Stimulated activated naive CD4-positive, alpha-beta T cell (primary cell): ENCODE data around the gene SSB.
"Not testable (repeated sequence)": the region's sequence is repeated elsewhere in the genome, so short reads cannot be mapped to it uniquely, and the experiment has no call there.

Experiments
- DNase-seq, 6 experiments: peaks; one replicate each; lab custom pipeline; 2025; lab: John Stamatoyannopoulos, UW

SSB gene

DNA sequence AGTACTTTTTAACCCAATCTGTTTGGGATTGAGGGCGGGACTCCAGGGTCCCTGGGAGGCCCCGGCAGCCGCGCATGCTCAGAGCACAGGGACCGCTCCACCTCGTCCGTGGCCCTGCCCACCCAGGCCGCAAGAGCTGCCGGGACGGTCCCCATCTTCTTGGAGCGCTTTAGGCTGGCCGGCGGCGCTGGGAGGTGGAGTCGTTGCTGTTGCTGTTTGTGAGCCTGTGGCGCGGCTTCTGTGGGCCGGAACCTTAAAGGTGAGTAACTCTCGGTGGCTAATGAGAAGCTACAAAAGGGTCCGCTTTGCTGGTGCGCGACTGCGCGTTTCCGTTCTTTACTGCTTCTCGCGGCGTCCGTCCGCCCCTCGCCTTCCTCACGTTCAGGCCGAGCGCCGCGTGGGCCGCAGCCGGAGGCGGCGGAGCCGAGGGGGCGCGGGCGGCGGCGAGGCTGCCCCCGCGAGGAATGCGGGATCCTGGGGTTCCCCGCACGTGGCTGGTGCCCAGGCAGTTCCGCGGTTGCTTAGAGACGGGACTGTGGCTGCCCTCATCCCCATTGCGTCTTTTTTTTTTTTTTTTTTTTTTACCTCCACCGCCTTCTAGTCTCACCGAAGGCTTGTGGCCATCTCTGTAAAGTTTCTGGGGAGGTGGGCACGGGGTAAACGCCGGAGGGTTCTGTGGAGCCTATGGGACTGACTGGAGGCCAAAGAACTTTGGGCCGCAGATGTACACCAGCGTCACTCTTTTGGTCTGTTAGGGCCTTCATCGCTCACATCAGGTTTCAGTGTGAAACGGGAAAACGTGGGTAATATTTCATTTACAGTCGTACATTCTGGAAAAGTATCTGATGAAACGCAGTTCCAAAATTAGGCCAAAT is at the start of gene SSB:
Gene SSB, plus strand, starts transcription at position 154 of the 875 bp plus-strand sequence. CDS start 2,090 bp downstream, outside the sequence.
- DNase-seq, result peak; percentile 73 to 85 (median 82)

DNA sequence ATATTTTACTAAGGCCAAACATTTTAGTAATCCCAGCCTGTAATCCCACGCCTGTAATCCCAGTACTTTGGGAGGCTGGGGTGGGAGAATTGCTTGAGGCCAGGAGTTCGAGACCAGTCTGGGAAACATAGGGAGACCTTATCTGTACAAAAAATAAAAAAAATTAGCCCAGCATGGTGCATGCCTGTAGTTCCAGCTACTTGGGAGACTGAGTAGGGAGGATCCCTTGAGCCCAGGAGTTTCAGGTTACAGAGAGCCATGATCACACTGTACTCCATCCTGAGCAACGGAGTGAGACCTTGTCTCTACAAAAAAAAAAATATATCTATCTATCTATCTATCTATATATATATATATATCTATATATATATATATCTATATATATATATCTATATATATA is 45.9 kb upstream of the SSB start:
- DNase-seq, result no peak

DNA sequence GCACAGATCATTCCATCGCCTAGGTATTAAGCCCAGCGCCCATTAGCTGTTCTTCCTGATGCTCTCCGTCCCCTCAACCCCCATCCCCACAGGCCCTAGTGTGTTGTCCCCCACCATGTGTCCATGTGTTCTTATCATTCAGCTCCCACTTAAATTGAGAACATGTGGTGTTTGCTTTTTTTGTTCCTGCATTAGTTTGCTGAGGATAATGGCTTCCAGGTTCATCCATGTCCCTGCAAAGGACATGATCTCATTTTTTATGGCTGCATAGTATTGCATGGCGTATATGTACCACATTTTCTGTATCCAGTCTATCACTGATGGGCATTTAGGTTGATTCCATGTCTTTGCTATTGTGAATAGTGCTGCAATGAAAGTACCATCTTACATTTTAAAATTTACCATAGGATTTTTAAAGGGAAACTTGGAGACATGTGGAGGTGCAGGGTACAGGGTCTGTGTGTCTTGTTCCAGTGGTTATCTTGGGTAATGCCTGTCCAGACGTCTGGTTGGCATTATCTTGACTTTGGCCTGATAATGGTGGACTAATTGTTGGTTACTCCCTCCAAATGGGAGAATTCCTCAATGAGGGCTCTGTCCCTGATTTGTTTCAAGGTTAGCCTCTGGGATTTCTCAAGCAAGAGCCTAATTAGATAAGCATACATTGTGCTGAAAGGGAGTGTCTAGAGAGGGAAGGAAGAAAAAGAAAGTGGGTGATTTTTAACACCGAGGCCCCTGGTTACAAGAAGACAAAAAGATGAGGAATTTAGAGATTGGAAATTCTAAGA is 43.4 kb upstream of the SSB start:
- DNase-seq, result no peak

DNA sequence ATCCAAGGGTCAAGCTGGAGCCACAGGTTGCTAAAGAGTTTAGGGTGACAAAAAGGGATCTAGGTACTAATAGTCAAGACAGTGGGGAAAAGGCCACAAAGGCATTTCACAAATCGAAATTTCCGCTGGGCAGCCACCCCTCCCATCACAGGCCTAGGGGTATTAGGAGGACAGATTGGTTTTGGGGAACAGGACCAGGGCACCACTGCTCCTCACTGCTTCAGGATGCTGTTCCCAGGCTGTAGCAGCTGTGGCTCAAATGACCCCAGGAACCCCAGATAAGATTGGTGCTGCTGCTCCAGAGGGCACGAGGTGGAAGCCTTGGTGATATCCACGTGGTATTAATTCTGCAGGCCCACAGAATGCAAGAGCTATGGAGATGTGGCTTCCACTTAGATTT is 42.3 kb upstream of the SSB start:
- DNase-seq, result no peak

DNA sequence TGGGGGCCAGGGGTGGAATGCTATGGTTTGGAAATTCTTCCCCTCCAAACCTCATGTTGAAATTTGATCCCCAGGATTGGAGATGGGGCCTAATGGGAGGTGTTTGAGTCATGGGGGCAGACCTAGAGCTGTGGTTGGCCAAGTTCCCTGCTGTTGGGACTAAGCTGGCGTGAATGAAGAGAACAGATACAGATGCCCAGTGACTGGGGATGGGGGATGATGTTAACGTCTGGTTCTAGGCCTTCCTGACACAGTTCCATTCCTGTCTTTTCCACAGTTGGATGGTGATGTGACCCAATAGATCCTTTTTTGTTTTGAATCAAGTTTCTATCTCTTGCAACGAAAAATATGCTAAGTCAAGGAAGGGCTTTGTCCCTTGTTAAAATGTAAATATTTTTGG is 41.3 kb upstream of the SSB start:
- DNase-seq, result no peak

DNA sequence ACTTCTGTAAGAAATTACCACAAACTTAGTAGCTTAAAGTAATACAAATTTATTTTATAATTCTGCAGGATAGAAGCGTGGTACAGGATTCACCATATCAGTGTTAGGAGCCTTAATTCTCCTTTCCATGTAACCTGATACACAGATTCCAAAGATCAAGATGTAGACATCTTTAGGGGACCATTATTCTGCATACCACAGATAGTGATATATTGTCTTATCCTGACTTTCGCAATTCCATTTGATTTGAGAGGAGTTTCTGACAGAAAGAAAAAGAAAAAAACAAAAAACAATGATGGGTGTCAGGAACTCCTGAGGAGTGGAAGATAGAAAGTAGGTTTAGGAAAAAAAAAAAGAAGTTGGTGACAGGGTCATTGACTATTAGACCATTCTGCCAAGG is 40.9 kb upstream of the SSB start:
- DNase-seq, result no peak

DNA sequence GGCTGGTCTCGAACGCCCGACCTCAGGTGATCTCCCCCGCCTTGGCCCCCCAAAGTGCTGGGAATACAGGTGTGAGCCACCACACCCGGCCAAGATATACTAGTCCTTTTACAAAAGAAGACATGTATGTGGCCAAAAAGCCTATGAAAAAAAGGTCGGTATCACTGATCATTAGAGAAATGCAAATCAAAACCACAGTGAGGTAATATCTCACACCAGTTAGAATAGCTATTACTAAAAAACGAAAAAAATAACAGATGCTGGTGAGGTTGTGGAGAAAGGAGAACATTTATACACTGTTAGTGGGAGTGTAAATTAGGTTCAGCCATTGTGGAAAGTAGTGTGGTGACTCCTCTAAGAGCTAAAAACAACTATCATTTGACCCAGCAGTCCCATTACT is 38.7 kb upstream of the SSB start:
- DNase-seq, result no peak

DNA sequence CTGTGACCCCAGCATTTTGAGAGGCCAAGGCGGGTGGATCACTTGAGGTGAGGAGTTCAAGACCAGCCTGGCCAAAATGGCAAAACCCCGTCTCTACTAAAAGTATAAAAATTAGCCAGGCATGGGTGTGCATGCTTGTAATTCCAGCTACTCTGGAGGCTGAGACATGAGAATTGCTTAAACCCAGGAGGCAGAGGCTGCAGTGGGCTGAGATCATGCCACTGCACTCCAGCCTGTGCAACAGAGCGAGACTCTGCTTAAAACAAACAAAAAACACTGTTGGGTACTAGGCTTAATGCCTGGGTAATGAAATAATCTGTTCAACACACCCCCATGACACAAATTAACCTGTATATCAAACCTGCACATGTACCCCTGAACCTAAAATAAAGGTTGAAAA is 37.9 kb upstream of the SSB start:
- not testable (repeated sequence) for DNase-seq

DNA sequence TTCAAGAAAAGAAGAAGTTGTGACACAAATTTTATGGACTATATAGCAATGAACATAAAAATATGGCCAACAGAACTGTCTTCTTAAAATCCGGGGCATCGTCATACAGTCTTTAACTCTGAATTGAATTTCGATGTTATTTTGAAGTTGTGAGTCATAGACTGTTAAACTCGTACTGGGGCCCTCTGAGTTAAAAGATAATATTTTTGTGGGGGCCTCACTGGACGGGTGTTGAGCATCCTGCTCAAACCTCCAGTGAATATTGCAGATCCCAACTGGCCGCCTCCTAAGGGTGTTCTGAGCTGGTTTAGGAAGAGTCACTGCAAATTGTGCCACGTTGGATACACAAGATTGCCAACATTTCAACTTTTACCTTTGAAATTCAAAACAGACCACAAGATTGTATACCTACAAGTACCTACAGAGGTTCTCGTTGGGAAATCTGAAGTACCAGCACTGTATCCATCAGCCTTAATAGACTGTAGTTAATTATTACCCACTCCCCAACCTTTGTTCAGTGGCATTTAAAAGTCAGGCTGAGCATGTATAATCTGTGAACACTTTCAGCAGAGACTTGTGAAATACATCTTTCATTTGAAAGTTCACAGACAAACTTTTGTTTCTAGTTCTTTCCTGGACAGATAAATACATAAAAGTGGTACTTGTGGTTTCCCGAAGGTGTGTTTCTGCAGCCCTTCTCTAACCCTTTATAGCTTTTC is 37.3 kb upstream of the SSB start:
- no peak for DNase-seq

DNA sequence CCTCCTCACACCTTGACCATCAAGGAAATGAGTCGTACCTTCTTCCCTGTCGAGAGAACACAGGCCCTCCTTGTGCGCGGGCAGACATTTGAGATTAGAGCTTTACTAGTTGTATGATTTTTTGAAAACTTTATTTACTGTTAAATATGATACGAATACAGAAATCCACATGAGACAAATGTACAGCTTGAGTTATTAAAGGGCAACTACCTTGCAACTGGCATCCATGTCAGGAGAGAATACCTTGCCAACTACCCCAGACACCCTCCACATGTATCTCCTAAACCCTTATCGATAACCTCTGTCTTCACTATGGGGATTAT is 36.7 kb upstream of the SSB start:
- no peak for DNase-seq

DNA sequence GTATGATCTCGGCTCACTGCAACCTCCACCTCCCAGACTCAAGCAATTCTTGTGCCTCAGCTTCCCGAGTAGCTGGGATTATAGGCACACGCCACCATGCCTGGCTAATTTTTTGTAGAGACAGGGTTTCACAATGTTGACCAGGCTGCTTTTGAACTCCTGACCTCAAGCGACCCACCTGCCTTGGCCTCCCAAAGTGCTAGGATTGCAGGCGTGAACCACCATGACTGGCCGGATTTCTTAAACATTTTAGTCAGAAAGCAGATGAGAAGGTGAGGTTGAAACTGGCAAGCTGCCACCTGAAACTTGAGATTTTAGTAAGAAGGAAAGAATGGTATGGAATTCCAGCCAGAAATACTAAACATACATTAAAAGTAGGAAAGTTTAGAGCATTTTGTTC is 33.1 kb upstream of the SSB start:
- no peak for DNase-seq

DNA sequence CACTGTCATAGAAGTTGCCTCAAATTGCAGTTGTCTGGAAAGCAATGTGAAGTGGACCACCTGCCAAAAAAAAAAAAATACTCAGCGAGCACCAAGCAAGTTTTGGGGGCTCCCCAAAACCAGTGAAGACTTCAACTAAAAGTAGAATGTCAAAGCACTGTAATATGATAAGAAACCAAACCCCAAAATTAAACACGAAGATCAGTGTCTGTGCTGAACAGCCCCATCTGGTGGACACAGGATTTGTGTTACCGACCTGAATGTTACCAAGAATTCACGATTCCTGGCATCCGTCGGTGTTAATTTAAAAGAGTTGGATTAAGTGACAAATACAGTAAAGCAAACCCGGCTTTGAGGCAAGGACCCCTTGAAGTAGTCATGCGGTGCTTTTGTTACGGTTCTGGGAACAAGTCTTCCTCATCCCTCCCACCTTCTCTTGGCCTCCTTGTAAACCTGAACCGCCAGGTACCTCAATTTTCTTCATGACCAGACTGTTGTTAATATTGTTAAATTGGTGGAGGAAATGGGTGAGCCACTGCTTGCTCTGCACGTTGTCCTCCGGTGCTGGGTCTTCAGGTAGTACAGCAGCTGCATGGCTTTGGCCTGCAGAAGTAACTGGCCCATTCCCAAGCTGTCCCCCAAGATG is 31.3 kb upstream of the SSB start:
- DNase-seq, result peak; percentile 11 to 55 (median 22)

DNA sequence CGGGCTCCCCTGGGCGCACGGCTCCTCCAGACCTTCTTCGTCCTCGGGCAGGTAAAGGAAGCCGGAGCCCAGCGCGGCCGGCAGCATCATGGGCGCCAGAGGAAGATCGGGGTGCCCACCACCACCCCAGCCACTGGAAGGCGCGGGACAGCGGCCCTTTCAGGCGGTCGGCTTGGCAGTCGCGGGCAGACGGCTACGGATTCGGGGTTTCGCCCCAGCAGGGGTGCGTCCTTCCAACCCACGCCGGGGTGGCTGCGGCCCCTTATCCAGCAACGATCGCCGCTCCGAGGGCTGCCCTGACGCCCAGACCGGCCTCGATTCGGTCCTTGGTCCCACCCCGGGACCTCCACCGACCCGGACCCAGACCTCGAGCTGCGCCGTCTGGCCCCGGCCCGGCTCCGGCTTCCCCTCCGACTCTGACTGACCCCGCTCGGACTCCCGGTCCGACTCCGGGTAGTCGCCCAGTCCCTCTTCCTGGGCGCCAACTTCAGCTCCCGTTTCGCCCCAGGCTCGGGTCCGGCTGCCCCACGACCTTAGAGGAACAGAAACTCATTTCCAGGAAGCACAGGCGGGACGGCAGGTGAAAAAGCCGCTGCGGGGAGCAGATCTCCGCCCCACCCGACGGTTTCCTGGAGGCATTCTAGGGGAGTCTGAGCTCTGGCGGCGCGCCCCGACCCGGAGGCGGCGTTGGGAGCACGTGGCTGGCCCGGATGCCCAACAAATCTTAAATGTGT is 30.2 kb upstream of the SSB start:
- DNase-seq, result peak in 4 of 6 experiments; percentile 3 to 26 (median 8)

DNA sequence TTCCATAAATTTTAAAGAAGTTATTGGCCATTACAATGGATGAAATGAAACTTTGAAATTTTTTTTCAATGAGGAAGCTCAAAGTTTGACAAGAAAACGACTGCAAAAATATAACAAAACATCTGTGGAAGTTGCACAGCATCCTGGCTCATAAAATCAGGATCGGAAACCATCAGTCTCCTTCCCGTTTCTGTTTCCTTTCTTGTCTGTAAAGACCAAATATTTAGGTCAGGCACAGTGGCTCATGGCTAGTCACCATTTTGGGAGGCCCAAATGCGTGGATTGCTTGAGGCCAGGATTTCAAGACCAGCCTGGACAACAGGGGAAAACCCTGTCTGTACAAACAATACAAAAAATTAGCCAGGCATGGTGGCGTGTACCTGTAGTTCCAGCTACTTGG is 27.6 kb upstream of the SSB start:
- DNase-seq, result no peak

DNA sequence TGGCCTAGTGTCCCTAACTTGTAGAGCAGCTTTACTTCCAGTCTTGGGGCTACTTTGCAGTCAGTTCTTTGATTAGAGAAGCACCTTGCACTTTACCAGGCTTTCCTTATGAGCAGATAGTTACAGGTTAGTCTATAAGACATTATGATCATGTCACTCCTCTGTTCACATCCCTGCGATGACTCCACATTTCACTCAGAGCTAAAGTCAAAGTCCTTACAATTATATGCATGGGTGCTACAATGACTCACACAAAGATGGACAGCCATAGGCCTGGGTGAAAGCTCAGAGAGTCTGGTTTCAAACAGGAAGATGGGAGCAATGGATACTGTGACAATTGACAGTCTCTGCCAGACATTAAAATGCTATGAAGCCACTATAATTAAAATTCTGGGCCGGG is 27.1 kb upstream of the SSB start:
- no peak for DNase-seq

DNA sequence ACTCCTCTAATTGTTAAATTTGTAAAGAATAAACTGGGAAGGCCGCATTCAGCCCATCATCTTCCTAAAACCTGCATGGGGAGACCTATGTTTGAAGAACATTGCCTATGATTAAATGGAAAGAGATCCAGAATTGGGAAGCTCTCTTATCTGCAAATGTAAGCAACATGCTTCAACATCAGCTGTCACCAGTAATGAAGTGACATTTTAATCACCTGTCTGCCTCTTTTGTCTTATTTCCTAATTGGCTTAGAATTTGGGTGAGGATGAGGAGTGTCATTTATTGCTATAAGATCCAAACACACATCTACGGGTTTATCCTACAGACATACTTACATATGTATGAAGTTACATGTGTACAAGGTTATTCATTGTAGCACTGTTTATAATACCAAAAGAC is 26.0 kb upstream of the SSB start:
- no peak for DNase-seq

DNA sequence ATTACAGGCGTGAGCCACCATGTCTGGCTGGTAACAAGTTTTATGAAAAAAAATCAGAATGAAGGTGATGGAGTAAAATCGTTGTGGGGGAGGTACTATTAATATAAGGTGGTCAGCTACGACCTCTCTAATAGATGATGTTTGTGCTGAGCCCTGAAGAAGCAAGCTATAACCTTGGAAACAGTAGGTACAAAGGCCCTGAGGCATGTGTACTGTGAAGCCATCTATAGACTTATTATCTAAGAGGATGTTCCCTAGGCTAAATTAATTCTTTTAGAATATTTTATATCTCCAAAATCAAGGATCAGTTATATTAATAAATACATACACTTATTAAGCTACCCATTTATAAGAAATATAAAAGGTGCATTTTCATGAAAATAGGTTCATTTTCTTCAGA is 23.3 kb upstream of the SSB start:
- DNase-seq, result no peak

DNA sequence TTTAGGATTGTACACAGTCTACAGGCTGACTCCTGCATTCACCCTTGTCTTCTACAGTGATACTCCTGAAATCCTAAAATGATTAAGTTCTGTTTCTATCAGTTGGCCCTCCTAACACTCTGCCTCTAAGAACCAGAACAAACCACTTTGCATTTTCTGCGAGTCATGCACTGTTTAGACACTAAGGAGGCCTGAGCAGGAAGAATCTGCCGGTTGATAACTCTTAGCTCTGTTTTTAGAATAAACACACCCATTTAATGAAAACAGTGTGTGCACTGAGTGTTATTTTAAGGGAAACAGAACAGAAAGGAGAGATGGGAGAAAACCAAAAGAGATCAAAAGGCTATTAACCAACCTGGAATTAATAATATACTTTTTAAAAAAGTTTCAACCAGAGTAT is 22.9 kb upstream of the SSB start:
- DNase-seq, result no peak

DNA sequence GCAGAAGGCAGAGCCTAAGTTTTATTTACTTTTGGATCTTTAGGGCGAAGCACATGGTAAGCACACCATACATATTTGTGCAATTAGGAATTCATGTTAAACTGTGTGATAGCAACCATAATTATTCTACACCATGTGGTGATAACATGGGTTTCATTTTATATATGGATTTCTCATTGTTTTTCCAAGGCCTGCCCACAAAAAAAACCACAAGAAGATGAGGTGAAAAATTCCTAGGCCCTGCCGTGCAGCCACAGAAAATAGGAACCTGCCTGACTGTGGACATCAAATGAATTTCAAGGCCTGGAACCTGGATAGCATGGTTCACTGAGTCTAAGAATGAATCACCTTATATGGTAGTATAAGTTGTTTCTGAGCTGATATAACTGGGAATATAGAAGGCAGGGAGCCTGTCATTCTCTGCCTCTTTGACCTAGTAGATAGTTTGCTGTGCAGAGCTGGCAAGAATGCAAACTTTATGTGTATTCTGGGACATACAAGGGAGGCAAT is 22.4 kb upstream of the SSB start:
- no peak for DNase-seq

DNA sequence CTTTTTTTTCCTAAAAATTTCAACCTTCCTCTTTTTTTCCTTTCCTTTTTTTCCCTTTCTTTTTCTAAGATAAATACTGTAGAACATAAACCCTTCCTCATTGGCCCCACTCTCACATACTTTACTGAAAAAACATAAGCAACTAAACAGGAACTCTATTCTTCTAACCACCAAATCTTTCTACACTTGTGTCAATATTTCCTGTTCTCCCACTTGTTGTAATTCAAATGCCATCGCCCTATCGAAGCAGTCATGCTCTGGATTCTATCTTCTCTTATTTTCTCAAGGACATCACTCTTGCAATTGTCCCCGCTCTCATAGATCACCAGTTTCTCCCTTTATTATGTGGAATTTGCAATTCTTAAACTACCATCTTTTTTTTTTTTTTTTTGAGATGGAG is 20.2 kb upstream of the SSB start:
- no peak for DNase-seq

DNA sequence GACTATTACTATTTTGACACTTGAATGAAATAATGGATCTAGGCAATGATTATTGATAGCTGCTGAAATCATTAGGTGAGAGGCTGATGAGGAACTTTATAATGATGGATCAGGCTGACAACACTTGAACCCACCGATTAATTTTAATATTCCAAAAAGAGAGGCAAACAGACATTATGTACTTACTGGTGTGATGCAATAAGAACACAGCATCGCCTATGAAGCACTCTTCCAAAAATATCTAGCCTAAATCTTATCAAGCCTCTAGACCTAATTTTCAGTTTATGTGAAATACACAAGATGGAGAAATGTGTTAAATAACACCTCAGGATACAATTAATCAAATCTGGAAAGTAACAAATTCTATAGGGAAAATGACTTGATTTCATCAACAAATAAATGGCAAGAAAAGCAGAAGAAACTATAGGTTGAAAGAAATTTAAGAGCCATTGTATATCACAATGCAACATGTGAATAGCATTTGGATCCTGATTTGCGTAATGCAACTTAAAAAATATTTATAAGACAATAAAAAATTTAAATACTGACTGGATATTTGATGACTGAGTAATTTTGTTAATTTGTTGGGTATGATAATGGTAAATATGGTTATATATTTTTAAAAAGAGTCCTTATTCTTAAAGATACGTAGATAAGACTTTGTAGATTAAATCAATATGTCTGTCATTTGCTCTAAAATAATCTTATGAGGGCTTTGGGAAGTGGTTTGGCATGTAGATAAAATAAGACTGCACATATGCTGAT is 17.2 kb upstream of the SSB start:
- no peak for DNase-seq
